OCI-M2 (cell line): ENCODE data around the gene USP12.
"Not testable (repeated sequence)": the region's sequence is repeated elsewhere in the genome, so short reads cannot be mapped to it uniquely, and the experiment has no call there.

ENCODE experiments used
- DNase-seq: peaks from one replicate; lab custom pipeline; 2025; ENCODE audit not compliant: unreplicated experiment; lab: John Stamatoyannopoulos, UW

USP12 gene, protein sequence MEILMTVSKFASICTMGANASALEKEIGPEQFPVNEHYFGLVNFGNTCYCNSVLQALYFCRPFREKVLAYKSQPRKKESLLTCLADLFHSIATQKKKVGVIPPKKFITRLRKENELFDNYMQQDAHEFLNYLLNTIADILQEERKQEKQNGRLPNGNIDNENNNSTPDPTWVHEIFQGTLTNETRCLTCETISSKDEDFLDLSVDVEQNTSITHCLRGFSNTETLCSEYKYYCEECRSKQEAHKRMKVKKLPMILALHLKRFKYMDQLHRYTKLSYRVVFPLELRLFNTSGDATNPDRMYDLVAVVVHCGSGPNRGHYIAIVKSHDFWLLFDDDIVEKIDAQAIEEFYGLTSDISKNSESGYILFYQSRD

DNA sequence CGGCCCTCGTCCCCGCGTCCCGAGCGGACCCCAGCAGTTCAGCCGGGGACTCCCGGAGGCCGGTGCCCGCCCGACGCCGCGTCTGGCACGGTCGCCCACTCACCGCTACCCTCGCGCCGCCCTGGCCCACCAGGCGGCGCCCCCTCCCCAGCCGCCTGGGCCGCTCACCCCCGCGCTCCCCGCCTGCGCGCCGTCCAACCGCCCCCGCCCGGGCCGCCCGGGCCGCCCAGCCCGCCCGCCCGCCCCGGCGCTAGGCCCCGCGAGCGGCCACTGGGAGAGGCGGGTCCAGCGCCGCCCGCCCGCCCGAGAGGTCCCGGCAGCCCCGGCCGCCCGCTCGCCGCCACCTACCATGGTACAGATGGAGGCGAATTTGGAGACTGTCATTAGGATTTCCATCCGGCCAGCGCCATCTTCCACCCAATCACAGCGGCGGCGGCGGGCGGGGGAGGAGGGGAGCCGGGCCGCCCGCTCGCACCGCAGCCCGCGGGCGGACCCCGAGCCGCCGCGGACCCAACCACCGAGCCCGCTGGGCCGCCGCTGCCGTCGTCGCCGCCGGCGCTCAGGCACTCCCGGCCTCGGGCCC is at the start of gene USP12:
Gene USP12, minus strand, starts transcription at position 568 of the 583 bp plus-strand sequence. Its CDS starts 172 bp downstream, at position 396.
- no peak for DNase-seq

DNA sequence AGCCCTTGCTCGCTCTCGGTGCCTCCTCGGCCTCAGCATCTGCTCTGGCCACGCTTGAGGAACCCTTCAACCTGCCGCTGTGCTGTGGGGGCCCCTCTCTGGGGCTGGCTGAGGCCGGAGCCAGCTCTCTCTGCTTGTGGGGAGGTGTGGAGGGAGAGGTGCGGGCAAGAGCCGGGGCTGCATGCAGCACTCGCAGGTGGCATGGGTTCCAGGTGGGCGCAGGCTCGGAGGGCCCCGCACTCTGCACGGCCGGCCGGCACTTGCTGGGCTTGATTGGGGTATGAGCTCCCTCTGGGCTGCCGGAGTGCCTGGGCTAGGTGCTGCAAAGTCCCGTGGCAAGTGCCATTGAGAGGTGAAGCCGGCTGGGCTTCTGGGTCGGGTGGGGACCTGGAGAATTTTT is 48.0 kb upstream of the USP12 start:
- no peak for DNase-seq

DNA sequence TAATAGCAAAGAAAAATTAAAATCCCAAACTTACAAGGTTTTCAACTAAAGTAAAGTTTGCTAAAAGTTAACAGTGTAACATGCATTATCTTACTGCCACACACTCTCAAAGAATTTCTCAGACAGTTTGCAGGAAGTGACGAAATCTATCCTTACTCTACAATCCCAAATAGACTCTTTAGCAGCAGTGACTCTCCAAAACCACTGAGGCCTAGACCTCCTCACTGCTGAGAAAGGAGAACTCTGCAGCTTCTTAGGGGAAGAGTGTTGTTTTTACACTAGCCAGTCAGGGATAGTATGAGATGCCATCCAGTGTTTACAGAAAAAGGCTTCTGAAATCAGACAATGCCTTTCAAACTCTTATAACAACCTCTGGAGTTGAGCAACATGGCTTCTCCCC is 47.2 kb upstream of the USP12 start:
- DNase-seq = not testable (repeated sequence)

DNA sequence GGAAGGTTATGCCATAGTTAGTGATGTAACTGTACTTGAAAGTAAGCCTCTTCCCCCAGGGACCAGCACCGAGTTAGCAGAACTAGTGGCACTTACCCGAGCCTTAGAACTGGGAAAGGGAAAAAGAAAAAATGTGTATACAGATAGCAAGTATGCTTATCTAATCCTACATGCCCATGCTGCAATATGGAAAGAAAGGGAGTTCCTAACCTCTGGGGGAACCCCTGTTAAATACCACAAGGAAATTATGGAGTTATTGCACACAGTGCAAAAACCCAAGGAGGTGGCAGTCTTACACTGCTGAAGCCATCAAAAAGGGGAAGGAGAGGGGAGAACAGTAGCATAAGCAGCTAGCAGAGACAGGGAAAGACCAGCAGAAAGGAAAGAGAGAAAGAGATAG is 46.2 kb upstream of the USP12 start:
- DNase-seq = not testable (repeated sequence)

DNA sequence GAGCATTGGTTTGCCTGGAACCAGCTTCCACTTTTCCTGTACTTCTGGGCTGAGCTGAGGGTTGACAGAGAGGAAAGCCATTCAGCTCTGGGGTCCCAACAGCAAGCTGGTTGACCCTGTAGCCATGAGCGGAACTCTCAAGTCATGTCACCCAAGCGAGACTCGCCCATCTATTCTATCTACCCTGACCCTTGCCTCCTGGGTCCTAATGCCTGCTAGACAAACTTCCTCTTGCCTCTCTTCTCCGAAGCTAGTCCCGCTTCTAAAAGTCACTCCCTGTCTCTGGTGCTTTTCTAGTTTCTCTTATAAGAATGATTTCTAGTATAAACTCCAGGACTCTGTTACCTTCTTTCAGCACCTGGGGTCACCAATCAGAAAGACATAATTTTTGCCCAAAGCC is 41.8 kb upstream of the USP12 start:
- DNase-seq = not testable (repeated sequence)

DNA sequence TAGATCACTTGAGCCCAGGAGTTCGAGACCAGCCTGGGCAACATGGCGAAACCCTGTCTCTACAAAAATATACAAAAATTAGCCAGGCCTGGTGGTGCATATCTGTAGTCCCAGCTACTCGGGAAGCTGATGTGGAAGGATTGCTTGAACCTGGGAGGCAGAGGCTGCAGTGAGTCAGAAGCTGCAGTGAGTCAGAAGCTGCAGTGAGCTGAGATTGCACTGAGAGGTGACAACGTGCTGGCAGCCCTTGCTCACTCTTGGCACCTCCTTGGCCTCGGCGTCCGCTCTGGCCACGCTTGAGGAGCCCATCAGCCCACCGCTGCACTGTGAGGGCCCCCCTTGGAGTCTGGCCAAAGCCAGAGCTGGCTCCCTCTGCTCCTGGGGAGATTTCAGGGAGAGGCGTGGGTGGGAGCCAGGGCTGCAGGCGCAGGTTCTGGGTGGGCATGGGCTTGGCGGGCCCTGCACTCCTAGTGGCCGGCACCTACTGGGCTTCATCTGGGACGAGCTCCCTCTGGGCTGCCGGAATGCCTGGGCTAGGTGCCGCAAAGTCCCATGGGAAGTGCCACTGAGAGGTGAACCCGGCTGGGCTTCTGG is 40.3 kb upstream of the USP12 start:
- DNase-seq = no peak

DNA sequence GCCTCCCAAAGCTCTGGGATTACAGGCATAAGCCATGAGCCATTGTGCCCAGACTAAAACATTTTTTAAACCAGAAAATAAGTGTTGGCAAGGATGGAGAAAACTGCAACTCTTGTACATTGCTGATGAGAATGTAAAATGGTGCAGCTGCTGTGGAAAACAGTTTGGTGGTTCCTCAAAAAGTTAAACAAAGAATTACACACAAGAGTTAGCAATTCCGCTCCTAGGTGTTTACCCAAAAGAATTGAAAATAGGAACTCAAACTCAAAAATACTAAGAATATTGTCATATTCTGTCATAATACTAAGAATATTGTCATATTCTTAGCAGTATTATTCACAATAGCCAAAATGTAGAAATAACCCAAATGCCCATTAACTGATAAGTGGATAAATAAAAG is 39.7 kb upstream of the USP12 start:
- no peak for DNase-seq

DNA sequence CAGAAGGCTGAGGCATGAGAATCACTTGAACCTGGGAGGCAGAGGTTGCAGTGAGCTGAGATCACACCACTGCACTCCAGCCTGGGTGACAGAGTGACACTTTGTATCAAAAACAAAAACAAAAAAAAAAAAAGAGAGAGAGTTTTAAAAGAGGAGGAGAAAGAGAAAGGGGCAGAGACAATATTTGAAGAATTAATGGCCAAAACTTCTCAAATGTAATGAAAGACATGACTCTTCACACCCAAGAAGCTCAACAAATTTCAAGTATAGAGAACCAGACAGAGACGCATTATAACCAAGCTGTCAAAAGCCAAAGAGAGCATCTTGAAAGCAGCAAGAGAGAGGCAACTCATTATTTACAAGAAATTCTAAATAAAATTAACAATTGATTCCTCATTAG is 36.9 kb upstream of the USP12 start:
- DNase-seq = no peak

DNA sequence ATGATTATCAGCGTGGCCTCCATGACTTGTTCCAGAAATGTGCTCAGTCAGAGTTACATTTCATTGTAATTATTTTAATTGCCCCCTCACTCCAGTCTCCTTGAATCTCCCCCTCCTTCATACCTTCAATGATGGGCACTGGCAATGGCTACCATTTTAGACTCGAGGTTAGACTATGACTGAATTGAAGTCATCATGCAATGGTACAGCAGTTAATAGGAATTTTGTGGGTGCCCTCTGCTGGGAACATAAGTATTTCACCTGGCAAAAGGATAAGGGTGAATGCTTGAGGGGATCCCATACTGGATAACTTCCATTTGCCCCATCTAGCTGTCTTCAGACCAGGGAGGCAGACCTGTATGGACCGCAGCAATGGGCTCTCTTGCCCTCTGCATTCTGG is 32.2 kb upstream of the USP12 start:
- DNase-seq = no peak

DNA sequence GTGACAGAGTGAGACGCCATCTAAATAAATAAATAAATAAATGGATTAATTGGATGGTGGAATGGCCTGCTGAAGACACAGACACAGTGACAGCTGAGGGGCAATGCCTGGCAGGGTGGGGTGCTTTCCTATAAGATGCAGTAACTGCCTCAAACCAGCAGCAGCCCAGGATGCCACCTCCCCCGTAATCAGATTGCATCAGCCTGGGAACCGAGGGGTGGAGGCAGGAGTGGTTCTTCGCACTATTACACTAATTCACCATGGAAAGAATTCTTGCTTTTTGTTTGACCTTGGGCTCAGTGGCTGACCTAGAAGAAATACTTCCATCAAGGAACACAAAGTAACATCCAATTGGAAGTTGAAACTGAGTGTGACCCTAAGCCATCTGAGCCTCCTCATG is 31.6 kb upstream of the USP12 start:
- no peak for DNase-seq

DNA sequence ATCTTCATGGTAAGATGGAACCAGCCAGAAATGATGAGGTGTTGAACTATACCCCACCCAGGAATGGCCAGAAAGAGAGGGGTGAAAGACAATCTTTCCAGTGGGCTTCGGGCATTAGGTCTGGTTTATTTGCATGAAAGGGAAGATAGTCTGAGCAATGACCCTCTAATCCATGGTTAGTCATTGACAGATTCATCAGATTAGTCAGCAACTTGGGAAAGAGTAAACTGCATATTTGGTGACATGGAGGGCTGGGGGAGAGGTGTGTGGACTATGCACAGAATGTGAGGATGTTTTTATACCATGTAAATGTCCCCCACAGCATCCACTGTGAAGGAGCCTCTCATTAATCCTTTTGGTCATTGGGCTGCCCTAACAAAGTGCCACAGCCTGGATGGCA is 30.1 kb upstream of the USP12 start:
- DNase-seq = no peak

DNA sequence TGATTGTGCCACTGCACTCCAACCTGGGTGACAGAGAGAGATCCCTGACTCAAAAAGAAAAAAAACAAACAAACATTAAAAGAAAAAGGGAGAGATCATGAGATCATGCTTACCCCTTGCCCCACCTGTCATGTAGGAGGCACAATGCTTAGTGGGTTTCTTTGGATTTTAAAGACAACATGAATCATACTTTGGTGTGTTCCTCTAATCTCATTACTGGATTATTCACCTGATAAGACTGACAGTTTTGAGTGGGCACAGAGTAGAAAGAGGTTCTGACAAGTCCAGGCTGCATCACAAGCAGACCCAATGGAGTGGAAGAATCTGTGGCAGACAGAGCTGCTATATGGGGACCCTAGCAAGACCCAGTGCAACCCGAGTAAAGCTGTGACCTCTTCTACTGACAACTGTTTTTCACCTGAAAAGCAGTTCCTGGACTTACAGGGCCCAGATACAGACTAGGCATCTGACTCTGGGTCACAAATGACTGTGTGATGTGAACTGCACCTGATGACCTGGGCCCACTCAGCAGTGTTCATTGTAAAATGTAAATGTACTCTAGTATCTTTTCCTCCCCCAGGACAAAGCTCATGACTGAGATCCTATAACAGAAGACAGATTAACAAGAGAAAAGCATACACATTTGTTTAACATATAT is 28.9 kb upstream of the USP12 start:
- DNase-seq = no peak

DNA sequence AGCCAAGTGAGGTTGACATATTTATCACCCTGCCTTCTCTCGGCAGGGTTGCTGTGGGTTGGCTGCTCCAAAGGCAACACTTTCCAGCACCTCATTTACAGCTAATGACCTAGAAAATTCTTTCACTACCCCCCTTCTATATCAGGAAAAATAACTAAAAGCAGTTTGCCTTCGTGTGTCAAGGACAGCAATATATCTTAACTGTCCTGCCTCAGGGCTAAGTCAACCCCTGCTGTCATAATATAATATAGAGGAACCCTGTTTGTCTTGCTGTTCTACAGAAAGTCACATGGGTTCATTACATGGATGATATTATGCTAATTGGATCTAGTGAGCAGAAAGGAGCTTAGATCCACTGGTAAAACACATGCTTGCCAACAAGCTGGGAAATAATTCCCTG is 28.1 kb upstream of the USP12 start:
- DNase-seq = no peak

DNA sequence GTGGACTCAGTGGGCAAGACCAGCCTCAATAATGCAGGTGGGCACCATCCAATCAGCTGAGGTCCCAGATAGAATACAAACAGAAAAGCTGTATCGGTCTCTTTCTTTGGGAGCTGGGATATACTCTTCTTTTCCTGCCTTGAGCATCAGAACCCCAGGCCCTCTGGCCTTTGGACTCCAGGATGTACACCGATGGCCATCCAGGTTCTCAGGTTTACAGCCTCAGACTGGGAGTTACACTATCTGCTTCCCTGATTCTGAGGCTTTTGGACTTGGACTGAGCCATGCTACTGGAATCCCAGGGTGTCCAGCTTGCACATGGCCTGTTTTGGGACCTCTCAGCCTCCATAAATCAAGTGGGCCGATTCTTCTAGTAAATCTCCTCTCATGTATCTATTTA is 27.6 kb upstream of the USP12 start:
- no peak for DNase-seq

DNA sequence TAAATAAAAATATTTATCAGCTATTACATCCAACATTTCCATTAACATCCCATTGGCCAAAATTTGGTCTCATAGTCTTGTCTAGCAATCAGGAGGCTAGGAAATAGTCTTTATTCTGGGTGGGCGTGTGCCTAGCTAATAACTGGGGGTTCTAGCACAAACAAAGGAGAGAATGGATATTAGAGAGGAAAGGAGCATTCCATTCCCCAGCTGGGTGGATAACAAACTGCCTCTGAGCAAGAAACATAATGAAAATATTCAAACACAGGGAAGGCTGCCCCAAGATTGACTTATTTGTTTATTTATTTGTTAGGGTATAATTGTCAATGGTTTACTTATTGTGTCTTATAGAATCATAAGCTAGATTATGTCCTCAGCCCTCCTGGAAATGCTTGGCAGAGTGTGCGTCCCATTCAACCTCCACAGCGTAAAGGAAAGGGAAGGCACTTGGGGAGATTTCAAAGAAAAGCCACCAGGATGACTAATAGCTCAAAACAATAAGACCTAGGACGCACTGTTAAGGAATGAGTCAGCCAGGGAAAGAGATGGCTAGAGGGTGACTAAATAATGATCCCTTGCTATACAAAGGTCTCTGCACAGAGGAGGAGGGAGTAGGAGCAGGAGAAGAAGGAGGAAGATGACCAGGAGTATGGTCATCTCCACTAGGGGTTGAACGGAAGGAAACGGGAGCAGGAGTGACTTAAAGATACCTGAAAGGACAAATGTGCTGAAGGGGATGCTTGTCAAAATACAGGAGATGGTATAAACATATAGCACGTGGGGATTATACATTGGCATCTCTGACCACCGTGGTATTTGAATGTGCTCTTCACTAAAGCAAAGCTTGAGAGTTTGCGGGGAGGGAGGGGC is 23.5 kb upstream of the USP12 start:
- DNase-seq = no peak

DNA sequence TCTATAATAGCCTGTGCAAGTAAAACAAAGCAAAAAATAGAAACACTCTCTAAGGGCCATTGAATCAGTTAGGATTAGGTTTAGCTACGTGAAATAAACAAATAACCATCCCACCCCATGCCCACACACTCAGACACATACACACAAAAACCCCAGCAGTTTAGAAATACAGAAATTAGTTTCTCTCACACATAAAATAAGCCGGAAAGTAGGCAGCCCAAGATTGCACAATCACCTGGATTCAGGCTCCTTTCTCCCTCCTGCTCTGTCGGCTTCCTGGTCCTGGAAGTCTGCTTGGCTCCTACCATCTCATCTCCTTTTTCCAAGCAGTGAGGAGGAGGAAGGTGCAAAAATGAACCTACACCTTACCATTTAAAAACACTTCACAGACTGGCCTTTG is 22.6 kb upstream of the USP12 start:
- DNase-seq = no peak

DNA sequence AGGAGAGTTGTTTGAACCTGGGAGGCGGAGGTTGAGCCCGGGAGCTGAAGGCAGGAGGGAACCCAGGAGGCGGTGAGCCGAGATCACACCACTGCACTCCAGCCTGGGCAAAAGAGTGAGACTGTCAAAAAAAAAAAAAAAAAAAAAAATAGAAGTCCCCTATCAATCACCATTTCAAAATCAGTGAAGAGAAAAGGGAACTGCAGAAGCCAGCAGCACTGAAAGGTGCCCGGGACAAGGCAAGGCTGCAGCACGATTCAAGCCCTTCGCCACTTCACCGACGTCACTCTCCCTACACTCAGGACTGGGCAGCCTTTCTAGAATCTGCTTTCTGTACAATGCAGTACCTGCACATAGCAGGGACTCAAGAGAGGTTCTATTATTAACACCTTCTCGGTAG is 21.9 kb upstream of the USP12 start:
- no peak for DNase-seq

DNA sequence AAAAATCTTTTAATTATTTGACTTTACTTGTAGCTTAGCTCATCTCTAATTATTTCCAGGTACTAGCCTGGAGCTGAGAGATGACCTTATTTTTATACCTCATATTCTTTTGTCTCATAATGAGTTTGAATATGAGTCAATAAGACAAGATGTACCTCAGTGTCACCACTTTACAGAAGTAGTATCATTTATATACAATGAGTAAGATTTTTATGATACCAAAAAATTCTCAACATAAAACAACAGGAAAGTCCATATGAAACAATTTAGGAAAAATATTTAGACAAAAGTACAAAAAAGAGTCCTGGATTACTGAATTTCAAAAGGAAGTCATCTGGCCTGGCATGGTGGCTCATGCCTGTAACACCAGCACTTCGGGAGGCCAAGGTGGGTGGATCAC is 21.4 kb upstream of the USP12 start:
- DNase-seq = no peak

DNA sequence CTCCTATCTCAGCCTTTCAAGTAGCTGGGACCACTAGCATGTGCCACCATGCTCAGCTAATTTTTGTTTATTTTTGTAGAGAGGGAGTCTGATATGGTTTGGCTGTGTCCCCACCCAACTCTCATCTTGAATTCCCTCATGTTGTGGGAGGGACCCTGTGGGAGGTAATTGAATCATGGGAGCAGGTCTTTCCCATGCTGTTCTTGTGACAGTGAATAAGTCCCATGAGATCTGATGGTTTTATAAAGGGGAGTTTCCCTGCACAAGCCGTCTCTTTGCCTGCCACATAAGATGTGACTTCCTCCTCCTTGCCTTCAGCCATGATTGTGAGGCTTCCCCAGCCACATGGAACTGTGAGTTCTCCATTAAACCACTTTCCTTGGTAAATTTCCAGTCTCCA is 20.8 kb upstream of the USP12 start:
- DNase-seq = not testable (repeated sequence)

DNA sequence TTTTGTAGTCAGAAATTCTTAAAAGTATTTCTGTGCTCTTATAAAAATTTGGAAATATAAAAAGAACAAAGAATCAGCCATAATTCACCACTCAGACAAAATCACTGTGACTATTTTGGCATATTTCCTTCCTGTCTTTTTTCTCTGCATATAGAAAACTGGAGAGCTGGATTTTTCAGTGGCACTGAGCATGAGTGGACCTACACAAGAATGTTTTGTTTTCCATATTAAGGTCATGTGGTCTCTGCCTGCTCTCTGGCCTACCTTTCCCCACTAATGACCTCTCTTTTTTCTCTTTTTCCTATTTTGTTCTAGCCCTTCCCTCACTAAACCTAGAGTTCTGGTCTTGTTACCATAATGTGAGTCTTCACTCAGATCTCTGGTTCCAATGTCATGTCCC is 17.6 kb upstream of the USP12 start:
- no peak for DNase-seq

DNA sequence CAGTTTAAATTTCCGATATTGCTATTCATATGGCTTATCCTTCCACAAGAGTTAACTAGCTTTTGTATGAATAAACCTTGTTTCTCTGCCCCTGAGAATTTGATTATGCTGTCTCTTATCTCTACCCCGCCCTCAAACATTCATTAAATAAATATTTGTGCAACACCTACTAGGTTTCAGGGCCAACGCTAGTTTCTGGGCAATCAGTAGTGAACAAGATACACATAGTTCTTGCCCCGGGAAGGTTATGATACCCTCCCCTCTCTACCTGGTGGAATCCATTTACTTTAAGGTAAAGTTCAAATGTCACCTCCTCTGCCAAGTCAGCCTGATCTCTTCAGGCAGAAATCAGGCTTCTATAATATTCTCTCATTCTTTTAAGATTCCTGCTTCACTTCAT is 16.6 kb upstream of the USP12 start:
- no peak for DNase-seq
